ENCODE results near the gene RGS1.

Gene RGS1

DNA sequence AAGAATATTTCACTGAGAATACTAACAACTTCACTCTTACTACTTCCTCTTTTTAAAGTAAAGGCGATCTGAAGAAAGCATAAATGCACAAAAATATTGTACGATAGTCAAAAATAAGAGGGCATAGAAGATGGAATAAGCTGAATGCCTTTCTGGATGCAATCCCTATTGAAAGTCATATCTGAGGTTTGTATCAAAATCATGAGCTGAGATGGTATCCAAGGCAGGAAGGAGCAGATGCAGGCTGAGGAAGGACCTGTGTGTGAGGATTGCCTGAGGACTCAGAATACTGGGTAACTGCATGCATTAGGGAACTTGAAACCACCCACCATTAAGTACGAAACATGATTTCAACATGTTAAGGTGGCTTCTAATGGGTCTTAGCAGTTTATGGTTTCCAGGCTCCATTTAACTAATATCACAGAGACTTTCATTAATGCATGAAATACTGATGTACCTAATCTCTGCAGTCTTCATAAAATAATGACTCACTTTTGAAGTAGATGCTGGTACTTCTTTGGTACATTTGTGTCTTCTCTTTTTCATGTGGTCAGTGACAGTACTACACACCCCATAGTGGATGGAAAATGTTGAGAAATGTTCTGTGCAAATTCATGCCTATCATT, 29.6 kb upstream of the RGS1 start:
- peaks cover 24% of the 10 kb centered on the region for H3K4me1 Mint-ChIP-seq (ENCODE audit: low read depth)
- no peaks in the 10 kb centered on the region for H3K36me3 Mint-ChIP-seq
- no peaks in the 10 kb centered on the region for H3K27me3 Mint-ChIP-seq
- no peak overlapping the region for H3K4me3 Mint-ChIP-seq
- peak overlapping the region; percentile 52 for H3K27ac Mint-ChIP-seq
- no peaks in the 10 kb centered on the region for H3K9me3 Mint-ChIP-seq (ENCODE audit: low read depth)

DNA sequence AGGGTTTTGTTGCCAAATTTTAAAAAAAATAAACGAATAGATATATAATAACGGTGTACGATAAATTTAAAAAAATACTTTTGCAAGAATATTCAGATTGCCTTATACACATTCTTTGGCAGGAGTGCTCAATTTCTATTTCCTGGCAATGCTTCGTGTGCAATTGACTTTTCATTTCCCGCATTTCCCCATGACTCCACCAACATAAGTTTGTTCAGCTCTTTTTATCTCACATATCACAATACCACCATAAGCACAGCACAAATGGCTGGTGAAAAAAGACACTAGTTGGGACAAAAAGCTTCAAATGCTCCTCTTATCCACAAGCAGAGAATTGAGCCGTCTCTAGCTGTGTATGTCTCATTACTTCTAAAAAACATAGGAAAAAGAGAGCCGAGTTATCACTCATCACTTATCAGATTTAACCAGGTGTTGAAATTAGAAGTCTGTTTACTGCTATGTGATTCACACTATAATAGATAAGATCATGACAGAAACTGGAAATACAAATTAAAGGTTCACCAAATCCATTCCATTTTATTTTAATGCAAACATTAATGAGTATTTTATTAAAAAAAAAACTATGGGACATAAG, 28.9 kb upstream of the RGS1 start:
- Mint-ChIP-seq H3K27ac (peak overlapping the region; percentile 78), H3K36me3 (no peaks in the 10 kb centered on the region), H3K27me3 (no peaks in the 10 kb centered on the region), H3K4me3 (peak overlapping the region; percentile 46), H3K9me3 (ENCODE audit: low read depth) (no peaks in the 10 kb centered on the region), H3K4me1 (ENCODE audit: low read depth) (peaks cover 27% of the 10 kb centered on the region)

DNA sequence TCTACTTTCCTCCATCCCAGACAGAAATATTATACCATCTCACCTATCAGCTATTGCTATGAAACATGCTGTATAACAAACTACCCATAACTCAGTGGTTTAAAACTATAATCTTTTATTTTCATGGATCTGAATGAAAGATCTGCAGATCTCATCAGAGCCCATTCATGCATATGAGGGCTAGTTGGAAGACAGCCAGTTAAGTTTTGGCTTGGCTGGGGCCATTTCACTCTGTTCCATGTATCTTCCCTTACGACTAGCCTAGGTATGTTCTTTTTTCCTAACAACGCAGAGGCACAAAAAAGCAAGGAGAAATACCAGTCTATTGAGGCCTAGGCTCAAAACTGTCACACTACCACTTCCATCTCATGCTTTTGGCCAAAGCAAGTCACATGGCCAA, 28.1 kb upstream of the RGS1 start:
- Mint-ChIP-seq H3K27me3 (no peaks in the 10 kb centered on the region), H3K27ac (peak overlapping the region; percentile 31), H3K9me3 (ENCODE audit: low read depth) (no peaks in the 10 kb centered on the region), H3K4me3 (no peak overlapping the region), H3K4me1 (ENCODE audit: low read depth) (peaks cover 28% of the 10 kb centered on the region), H3K36me3 (no peaks in the 10 kb centered on the region)

DNA sequence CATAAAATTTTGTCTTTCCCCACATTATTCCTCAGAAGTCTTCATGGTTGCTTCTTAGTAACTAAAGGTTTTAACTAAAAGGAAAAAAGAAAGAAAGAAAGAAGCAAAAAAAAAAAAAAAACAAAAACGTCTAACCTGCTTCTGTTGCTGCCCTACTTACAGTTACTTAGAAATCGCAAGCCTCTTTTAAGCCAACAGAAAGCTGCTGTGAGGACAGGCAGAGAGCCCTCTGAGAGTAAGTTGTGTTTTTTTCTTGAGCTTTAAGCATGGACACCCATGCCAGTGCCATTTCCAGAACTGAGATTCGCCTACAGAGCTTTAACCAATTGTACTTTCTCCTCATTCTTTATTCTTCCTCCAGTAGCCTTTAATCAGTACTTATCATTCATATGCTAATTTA, 25.6 kb upstream of the RGS1 start:
- peaks cover 34% of the 10 kb centered on the region for H3K4me1 Mint-ChIP-seq (ENCODE audit: low read depth)
- H3K9me3 Mint-ChIP-seq (ENCODE audit: low read depth): no peaks in the 10 kb centered on the region
- no peaks in the 10 kb centered on the region for H3K27me3 Mint-ChIP-seq
- H3K4me3 Mint-ChIP-seq: no peak overlapping the region
- no peak overlapping the region for H3K27ac Mint-ChIP-seq
- H3K36me3 Mint-ChIP-seq: peaks cover 3% of the 10 kb centered on the region

DNA sequence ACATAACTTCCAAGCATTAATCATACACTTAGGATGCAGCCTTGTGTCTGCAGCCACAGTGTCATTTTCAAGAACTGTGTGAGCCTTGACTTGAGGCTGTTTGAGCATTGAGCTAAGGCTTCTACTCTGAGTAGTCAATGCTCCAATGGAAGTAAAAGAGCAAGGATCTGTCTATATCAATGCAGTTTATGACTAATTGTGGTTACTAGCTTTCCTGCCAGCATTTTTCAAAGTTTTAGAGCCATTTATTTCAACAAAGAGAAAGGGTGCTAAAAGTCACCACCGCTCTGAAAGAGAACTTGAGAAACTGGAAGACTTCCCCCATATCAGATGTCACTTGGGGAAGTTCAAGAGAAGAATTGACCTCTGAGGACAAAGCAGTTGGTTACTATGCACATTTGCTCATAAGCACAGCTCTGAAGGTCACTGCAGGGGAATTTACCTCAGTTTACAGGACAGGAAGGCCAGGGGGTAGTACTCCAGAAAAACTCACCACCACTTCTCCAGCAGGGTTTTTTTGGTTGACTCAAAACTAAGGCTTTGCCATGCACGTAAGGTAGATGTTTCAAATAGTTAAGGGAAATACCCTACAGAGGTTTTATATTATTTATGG, 24.5 kb upstream of the RGS1 start:
- Mint-ChIP-seq H3K4me3 (no peak overlapping the region), H3K9me3 (ENCODE audit: low read depth) (no peaks in the 10 kb centered on the region), H3K4me1 (ENCODE audit: low read depth) (peaks cover 27% of the 10 kb centered on the region), H3K36me3 (peaks cover 3% of the 10 kb centered on the region), H3K27ac (peak overlapping the region; percentile 8), H3K27me3 (no peaks in the 10 kb centered on the region)

DNA sequence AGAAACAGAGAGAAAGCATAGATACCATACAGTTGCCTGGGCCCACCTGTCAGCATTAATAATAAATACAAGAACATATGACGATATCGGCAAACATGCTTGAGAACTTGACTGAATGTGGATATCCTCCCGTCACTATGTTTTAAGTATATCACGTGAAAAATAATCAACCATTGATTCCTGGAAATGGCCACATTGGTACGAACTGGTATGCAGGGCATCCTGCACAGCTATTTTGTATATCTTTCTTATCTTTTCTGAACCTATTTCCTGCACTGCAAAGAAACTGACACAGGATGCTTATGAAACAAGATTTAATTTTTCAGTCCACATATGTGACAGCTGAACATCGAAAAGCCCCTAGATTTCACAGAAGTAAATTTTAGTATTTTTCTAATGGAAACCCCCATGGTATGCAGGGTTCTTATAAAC, 22.8 kb upstream of the RGS1 start:
- peaks cover 3% of the 10 kb centered on the region for H3K36me3 Mint-ChIP-seq
- H3K4me3 Mint-ChIP-seq: no peak overlapping the region
- H3K27me3 Mint-ChIP-seq: no peaks in the 10 kb centered on the region
- H3K9me3 Mint-ChIP-seq (ENCODE audit: low read depth): no peaks in the 10 kb centered on the region
- no peak overlapping the region for H3K27ac Mint-ChIP-seq
- peaks cover 21% of the 10 kb centered on the region for H3K4me1 Mint-ChIP-seq (ENCODE audit: low read depth)

DNA sequence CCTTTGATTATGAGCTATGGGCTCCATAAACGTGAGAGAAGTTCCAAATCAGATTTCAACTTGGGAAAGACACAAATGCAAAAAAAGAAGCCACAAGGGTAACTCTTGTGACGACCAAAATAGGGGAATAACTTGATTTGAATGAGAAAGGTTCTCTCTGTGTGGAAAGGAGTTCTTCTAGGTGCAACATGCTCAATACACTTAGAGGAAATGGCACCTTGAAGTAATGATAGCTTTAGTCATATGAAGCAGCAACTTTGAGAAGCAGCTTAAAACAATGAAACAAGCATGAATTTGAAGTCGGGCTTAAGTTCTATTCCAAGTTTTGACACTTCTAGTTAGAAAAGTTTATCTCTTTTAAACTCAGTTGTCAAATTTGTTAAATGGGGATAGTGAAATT, 21.8 kb upstream of the RGS1 start:
- Mint-ChIP-seq H3K4me3 (no peak overlapping the region), H3K36me3 (peaks cover 3% of the 10 kb centered on the region), H3K27ac (peak overlapping the region; percentile 28), H3K9me3 (ENCODE audit: low read depth) (no peaks in the 10 kb centered on the region), H3K4me1 (ENCODE audit: low read depth) (peaks cover 27% of the 10 kb centered on the region), H3K27me3 (no peaks in the 10 kb centered on the region)

DNA sequence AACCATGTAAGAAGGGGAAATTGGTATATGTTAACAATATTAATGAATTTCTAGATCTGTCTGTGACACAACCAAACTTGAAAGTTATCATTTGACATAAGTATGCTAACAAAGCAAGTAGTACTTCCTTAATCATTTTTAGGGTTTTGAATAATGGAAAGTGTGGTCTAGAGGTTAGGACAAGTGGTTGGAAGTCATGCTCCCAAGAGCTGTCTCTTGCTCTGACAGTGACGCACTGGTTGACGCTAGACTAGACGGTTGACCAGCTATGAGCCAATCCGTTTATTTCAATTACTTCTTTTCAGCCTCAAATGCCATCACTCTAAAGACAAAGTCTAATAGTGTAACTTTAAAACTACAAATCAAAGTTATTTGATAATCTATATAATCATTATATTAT, 20.7 kb upstream of the RGS1 start:
- Mint-ChIP-seq H3K4me3 (no peak overlapping the region), H3K36me3 (peaks cover 3% of the 10 kb centered on the region), H3K9me3 (ENCODE audit: low read depth) (no peaks in the 10 kb centered on the region), H3K27ac (no peak overlapping the region), H3K27me3 (no peaks in the 10 kb centered on the region), H3K4me1 (ENCODE audit: low read depth) (peaks cover 32% of the 10 kb centered on the region)

DNA sequence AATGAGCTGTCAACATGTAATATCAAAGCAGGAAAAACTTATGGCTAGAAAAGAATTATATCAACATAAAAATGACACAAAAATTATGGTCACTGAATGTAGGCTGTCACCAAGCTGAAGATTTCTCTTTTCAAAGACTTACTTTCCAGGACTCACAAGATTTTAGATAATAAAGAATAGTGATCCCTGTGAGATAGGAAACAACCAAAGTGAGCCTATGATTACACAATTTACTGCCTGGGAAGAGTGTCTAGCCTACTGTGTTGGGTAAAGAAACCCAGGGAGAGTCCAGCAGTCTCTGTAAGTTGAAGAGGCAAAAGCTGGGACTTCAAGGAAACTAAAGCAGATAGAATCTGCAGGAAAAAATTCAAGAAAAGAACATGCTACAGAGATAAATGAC, 20.2 kb upstream of the RGS1 start:
- H3K27ac Mint-ChIP-seq: no peak overlapping the region
- H3K27me3 Mint-ChIP-seq: no peaks in the 10 kb centered on the region
- H3K4me3 Mint-ChIP-seq: no peak overlapping the region
- H3K4me1 Mint-ChIP-seq (ENCODE audit: low read depth): peaks cover 31% of the 10 kb centered on the region
- peaks cover 3% of the 10 kb centered on the region for H3K36me3 Mint-ChIP-seq
- H3K9me3 Mint-ChIP-seq (ENCODE audit: low read depth): no peaks in the 10 kb centered on the region

DNA sequence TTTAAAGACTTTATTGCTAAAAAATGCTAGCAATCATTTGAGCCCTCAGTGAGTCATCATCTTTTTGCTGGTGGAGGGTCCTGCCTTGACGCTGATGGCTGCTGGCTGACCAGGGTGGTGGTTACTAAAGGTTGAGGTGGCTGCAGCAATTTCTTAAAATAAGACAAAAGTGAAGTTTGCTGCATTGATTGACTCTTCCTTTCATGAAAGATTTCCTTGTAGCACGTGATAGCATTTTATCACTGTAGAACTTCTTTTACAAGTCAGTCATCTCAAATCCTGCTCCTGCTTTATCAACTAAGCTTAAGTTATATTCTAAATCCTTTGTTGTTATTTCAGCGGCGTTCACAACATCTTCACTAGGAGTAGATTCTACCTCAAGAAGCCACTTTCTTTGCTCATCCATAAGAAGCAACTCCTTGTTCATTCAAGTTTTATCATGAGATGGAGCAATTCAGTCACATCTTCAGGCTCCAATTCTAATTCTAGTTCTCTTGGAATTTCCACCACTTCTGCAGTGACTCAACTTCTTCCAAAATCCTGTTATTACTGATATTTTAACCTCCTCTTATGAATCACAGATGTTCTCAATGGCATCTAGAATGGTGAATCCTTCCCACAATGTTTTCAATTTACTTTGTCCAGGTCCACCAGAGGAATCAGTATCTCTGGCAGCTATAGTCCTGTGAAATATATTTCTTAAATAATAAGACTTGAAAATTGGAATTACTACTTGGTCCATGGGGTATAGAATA, 17.6 kb upstream of the RGS1 start:
- Mint-ChIP-seq H3K4me1 (ENCODE audit: low read depth) (peaks cover 19% of the 10 kb centered on the region), H3K36me3 (peaks cover 3% of the 10 kb centered on the region), H3K9me3 (ENCODE audit: low read depth) (no peaks in the 10 kb centered on the region), H3K27me3 (no peaks in the 10 kb centered on the region), H3K27ac (peak overlapping the region; percentile 34), H3K4me3 (no peak overlapping the region)

DNA sequence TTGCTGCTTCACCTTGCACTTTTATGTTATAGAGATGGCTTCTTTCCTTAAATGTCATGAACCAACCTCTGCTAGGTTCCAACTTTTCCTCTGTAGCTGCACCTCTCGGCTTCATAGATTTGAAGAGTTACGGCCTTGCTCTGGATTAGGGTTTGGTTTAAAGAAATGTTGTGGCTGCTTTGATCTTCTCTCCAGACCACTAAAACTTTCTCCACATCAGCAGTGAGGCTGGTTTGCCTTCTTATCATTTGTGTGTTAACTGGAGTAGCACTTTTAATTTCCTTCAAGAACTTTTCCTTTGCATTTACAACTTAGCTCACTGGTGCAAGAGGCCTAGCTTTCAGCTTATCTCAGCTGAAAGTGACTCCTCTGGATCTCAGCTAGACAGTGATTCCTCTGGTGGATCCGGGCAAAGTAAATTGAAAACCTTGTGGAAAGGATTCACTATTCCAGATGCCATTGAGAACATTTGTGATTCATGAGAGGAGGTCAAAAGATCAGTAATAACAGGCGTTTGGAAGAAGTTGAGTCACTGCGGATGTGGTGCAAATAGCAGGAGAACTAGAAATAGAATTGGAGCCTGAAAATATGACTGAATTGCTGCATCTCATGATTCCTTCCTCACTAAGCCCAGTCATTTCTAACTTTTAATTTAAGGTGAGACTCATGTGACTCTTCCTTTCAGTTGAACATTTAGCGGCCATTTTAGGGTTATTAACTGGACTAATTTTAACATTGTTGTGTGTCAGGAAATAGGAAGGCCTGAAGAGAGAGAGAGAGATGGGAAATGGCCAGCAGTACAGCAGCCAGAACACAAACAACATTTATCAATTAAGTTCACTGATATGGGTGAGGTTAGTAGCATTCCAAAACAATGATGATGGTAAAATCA, 16.2 kb upstream of the RGS1 start:
- Mint-ChIP-seq H3K4me1 (ENCODE audit: low read depth) (peaks cover 17% of the 10 kb centered on the region), H3K27me3 (no peaks in the 10 kb centered on the region), H3K9me3 (ENCODE audit: low read depth) (no peaks in the 10 kb centered on the region), H3K36me3 (no peaks in the 10 kb centered on the region), H3K4me3 (no peak overlapping the region), H3K27ac (peak overlapping the region; percentile 62)

DNA sequence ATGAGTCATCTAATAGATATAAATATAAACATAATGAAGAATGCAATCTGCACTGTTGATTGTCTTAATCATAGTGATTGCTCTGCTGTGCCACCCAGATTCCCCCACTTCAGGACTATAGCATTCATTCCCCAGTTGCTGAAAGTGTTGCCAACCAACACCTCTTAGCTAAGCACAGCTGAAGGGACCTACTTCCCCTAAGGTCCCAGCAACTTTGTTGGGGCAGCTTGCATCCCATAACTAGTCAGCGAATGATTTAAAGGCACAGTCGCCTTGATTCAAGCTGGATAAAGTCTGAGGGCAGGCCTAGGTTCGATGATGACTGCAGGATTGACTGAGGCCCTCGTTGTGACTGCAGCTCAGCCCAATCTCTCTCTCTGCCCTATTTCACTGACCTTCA, 14.3 kb upstream of the RGS1 start:
- peaks cover 30% of the 10 kb centered on the region for H3K4me1 Mint-ChIP-seq (ENCODE audit: low read depth)
- H3K36me3 Mint-ChIP-seq: peaks cover 2% of the 10 kb centered on the region
- H3K27me3 Mint-ChIP-seq: no peaks in the 10 kb centered on the region
- H3K27ac Mint-ChIP-seq: no peak overlapping the region
- H3K9me3 Mint-ChIP-seq (ENCODE audit: low read depth): no peaks in the 10 kb centered on the region
- no peak overlapping the region for H3K4me3 Mint-ChIP-seq

DNA sequence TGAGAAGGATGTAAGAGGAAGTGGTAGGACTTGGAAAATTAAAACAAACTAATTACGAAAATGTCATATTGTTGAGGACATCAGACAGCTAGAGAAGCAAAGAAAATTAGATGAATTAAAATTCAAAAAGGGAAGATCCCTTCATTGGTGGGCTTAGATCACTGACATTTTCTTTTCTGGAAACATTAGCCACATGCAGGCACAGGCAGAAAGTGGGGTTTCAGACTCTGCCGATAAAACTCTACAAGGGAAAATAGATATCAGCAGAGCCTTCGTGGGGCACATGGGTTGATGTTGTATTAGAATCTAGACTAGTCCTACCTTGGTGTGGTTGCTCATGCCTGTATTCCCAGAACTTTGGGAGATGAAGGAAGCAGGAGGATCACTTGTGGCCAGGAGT, 12.4 kb upstream of the RGS1 start:
- no peaks in the 10 kb centered on the region for H3K9me3 Mint-ChIP-seq (ENCODE audit: low read depth)
- H3K36me3 Mint-ChIP-seq: peaks cover 2% of the 10 kb centered on the region
- H3K27ac Mint-ChIP-seq: no peak overlapping the region
- H3K4me3 Mint-ChIP-seq: no peak overlapping the region
- no peaks in the 10 kb centered on the region for H3K27me3 Mint-ChIP-seq
- peaks cover 44% of the 10 kb centered on the region for H3K4me1 Mint-ChIP-seq (ENCODE audit: low read depth)

DNA sequence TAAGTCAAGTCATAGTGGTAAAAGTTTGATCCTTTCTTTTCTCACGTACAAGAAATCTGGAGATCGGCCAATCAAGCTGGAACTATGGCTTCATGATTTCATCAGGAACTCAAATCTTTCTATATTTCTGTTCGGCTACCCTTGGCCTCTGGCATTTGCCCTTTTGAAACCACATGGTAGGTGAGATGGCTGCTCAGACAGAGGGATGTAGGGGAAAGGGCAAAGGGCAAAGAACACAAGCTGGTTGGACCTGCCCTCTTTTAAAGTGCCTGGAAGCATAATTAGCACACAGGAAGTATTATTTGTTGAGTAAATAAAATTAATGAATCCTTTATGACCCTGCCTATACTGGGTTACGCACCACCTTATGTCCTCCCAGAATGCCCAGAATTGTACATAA, 11.5 kb upstream of the RGS1 start:
- Mint-ChIP-seq H3K4me1 (ENCODE audit: low read depth) (peaks cover 38% of the 10 kb centered on the region), H3K4me3 (no peak overlapping the region), H3K27me3 (no peaks in the 10 kb centered on the region)

More for the DNA sequence above, 11.5 kb upstream of the RGS1 start:
- no peaks in the 10 kb centered on the region for H3K9me3 Mint-ChIP-seq (ENCODE audit: low read depth)
- no peak overlapping the region for H3K27ac Mint-ChIP-seq
- peaks cover 2% of the 10 kb centered on the region for H3K36me3 Mint-ChIP-seq

Data from activated naive CD8-positive, alpha-beta T cell (primary cell).